Lower leg skin (tissue), 4 donors: ENCODE data around the gene NFIA. TPM values are rescaled to one million over a fixed set of nuclear protein-coding genes. Genes with fewer than 3 reads are reported as not detected.

ENCODE experiments used
- DNase-seq, 2 donors: peaks; one replicate each; pipeline ENCODE4 v3.0.0-alpha.2; 2019; ENCODE audit warnings: low spot score in 2 of 2
- H3K4me3 ChIP-seq: fragments of 200-600 bp; sonication (generic); 2 replicates; pipeline ENCODE4 v1.5.1; 2017; ENCODE audit warnings: mild to moderate bottlenecking, low read depth; ENCODE audit not compliant: poor library complexity, severe bottlenecking
- CTCF ChIP-seq, 3 donors: fragments of 450-650 bp; IDR thresholded peaks; one replicate each; pipeline ENCODE4 v1.5.1; 2016; ENCODE audit warnings: antibody characterized with exemption in 3 of 3, mild to moderate bottlenecking in 3 of 3, moderate library complexity in 2 of 3
- POLR2A ChIP-seq, 2 donors: fragments of 450-650 bp; IDR thresholded peaks; one replicate each; pipeline ENCODE4 v1.6.1; 2016 to 2017; ENCODE audit warnings: antibody characterized with exemption in 2 of 2, mild to moderate bottlenecking in 1 of 2, moderate library complexity in 1 of 2
- WGBS, 2 donors: methylation state at CpG; one replicate each; pipeline ENCODE4 v1.1.5; 2018; 5-methylcytosine and 5-hydroxymethylcytosine counted together
- intact Hi-C: fragments of 100-400 bp; cut with DNase I; formaldehyde crosslinking; loops from one replicate; pipeline ENCODE4 v1.15.0; 2023; ENCODE audit warnings: low total_unique reads
- total RNA-seq, 4 donors: library from RNA; depleted of rRNA; stranded (reverse); fragments of >200 nt; gene quantifications; one replicate each; pipeline ENCODE4 v1.1.0, GENCODE V29; 2016

Gene NFIA
- total RNA-seq, 4 donors from 2014 or later, result 26.0 to 32.5 (median 30.3) TPM

GRCh38 chr1:61107638-61108037, 25.3 kb downstream of the NFIA start:
- no peak for DNase-seq
- TF ChIP-seq POLR2A (IDR thresholded peaks at IDR 0.05) (no peak), CTCF (IDR thresholded peaks at IDR 0.05) (no peak)
- H3K4me3 ChIP-seq, result no peak overlapping the region
- WGBS, 2 donors, result 100% methylated on average over 1 of the region's 1 CpG
- intact Hi-C loops, result no loop called here

GRCh38 chr1:61109158-61109557, 26.8 kb downstream of the NFIA start:
- H3K4me3 ChIP-seq, result no peak overlapping the region
- 81 to 86% methylated on average over 1 of the region's 1 CpG for WGBS, 2 donors
- no peak for DNase-seq

GRCh38 chr1:61109910-61110309, 27.5 kb downstream of the NFIA start:
- no peak for TF ChIP-seq CTCF (IDR thresholded peaks at IDR 0.05)
- no peak for TF ChIP-seq POLR2A (IDR thresholded peaks at IDR 0.05)
- no peak for DNase-seq
- H3K4me3 ChIP-seq, result no peak overlapping the region
- intact Hi-C loops, result no loop called here

More at GRCh38 chr1:61109158-61109557, 26.8 kb downstream of the NFIA start:
- intact Hi-C loops, result no loop called here
- TF ChIP-seq CTCF (IDR thresholded peaks at IDR 0.05) (no peak), POLR2A (IDR thresholded peaks at IDR 0.05) (no peak)

GRCh38 chr1:61110554-61110953, 28.2 kb downstream of the NFIA start:
- intact Hi-C loops, result no loop called here
- WGBS, 2 donors, result 67 to 70% methylated on average over 1 of the region's 1 CpG
- no peak for DNase-seq
- TF ChIP-seq POLR2A (IDR thresholded peaks at IDR 0.05) (no peak), CTCF (IDR thresholded peaks at IDR 0.05) (no peak)
- H3K4me3 ChIP-seq, result no peak overlapping the region

- TF ChIP-seq POLR2A (IDR thresholded peaks at IDR 0.05) (no peak), CTCF (IDR thresholded peaks at IDR 0.05) (no peak)
- 59 to 61% methylated on average over 3 of the region's 3 CpGs for WGBS, 2 donors
- no peak for DNase-seq
- no peak overlapping the region for H3K4me3 ChIP-seq
- intact Hi-C loops, result no loop called here
Measured at GRCh38 chr1:61111084-61112004, 29.0 kb downstream of the NFIA start.
